ENCODE results near the gene SMG5. TPM values are rescaled to one million over a fixed set of nuclear protein-coding genes. Genes with fewer than 3 reads are reported as not detected.

SMG5 gene
- total and polyA plus RNA-seq, 4 donors = 37.3 to 68.4 (median 41.4) TPM

DNA sequence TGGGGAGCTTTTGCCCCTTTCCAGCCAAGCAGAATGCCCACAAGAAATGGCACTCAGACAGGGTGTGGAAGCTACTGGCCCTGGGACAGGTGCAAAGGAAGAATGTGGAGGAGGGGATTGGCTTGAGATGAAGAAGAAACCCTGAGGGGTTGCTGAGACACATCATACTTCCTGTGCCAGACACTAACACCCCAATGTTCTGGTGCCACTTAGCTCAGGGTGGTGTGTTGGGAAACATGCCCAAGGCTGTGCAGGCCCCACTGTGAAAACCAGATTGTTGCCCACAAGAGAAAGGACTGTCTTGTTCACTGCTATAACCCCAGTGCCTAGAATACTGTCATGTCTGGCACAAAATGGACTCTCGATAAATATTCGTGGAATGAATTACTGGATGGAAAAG, 24.9 kb downstream of the SMG5 start:
- Histone ChIP-seq H3K4me3 (no peak overlapping the region), H3K27ac (ENCODE audit: low read depth in 1 of 2, low read length in 1 of 2) (no peak overlapping the region), H3K9ac (ENCODE audit: insufficient read depth in 1 of 2, low read length in 2 of 2) (no peak overlapping the region), H3K9me3 (ENCODE audit: control insufficient read depth in 4 of 4, insufficient read depth in 3 of 4, low read length in 3 of 4) (no peaks in the 10 kb centered on the region), H3K27me3 (ENCODE audit: control insufficient read depth in 3 of 3, insufficient read depth in 3 of 3, low read length in 2 of 3) (no peaks in the 10 kb centered on the region), H3K36me3 (ENCODE audit: control insufficient read depth in 4 of 4, insufficient read depth in 4 of 4, low read length in 4 of 4) (peaks cover 32 to 71% (median 52%) of the 10 kb centered on the region in 4 donors), H3K4me1 (ENCODE audit: control insufficient read depth in 5 of 5, insufficient read depth in 5 of 5, low read length in 5 of 5) (peaks cover 0 to 2% (median 0%) of the 10 kb centered on the region in 5 donors)
- TF ChIP-seq, protein P1, sequence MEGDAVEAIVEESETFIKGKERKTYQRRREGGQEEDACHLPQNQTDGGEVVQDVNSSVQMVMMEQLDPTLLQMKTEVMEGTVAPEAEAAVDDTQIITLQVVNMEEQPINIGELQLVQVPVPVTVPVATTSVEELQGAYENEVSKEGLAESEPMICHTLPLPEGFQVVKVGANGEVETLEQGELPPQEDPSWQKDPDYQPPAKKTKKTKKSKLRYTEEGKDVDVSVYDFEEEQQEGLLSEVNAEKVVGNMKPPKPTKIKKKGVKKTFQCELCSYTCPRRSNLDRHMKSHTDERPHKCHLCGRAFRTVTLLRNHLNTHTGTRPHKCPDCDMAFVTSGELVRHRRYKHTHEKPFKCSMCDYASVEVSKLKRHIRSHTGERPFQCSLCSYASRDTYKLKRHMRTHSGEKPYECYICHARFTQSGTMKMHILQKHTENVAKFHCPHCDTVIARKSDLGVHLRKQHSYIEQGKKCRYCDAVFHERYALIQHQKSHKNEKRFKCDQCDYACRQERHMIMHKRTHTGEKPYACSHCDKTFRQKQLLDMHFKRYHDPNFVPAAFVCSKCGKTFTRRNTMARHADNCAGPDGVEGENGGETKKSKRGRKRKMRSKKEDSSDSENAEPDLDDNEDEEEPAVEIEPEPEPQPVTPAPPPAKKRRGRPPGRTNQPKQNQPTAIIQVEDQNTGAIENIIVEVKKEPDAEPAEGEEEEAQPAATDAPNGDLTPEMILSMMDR (IDR thresholded peaks at IDR 0.05; ENCODE audit: control extremely low read depth, extremely low read depth) = no peak
- DNase-seq (no peak), ATAC-seq (ENCODE audit: insufficient read depth, low FRiP score) (no peak)
- 73 to 87% methylated on average over 2 of the region's 2 CpGs for WGBS, 2 donors

DNA sequence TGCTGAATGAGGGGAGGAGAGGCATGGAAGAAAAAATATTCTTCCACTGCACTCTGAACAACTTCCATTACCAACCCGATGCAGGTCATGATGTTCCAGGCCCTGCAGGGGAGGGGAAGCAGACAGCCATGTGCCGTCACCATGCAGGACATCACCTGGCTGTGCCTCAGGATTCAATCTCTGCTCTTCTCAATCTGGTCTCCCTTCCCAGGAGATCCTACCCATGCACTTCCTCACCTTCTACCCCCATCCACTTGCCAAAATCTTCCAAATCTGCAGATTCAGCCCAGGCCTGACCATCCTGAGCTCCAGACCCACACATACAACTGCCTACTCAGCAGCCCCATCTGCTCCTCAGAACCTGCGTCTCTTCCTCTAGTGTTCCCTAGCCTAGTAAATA, 29.0 kb downstream of the SMG5 start:
- DNase-seq = no peak
- TF ChIP-seq, protein P1 (IDR thresholded peaks at IDR 0.05; ENCODE audit: control extremely low read depth, extremely low read depth) = no peak
- Histone ChIP-seq H3K9ac (ENCODE audit: insufficient read depth in 1 of 2, low read length in 2 of 2) (no peak overlapping the region), H3K9me3 (ENCODE audit: control insufficient read depth in 4 of 4, insufficient read depth in 3 of 4, low read length in 3 of 4) (no peaks in the 10 kb centered on the region), H3K27ac (ENCODE audit: low read depth in 1 of 2, low read length in 1 of 2) (no peak overlapping the region), H3K36me3 (ENCODE audit: control insufficient read depth in 4 of 4, insufficient read depth in 4 of 4, low read length in 4 of 4) (peaks cover 36 to 70% (median 46%) of the 10 kb centered on the region in 4 donors), H3K4me1 (ENCODE audit: control insufficient read depth in 5 of 5, insufficient read depth in 5 of 5, low read length in 5 of 5) (peaks cover 0 to 2% (median 0%) of the 10 kb centered on the region in 5 donors), H3K4me3 (no peak overlapping the region), H3K27me3 (ENCODE audit: control insufficient read depth in 3 of 3, insufficient read depth in 3 of 3, low read length in 2 of 3) (no peaks in the 10 kb centered on the region)
- ATAC-seq (ENCODE audit: insufficient read depth, low FRiP score) = no peak
- 96 to 98% methylated on average over 3 of the region's 3 CpGs for WGBS, 2 donors

DNA sequence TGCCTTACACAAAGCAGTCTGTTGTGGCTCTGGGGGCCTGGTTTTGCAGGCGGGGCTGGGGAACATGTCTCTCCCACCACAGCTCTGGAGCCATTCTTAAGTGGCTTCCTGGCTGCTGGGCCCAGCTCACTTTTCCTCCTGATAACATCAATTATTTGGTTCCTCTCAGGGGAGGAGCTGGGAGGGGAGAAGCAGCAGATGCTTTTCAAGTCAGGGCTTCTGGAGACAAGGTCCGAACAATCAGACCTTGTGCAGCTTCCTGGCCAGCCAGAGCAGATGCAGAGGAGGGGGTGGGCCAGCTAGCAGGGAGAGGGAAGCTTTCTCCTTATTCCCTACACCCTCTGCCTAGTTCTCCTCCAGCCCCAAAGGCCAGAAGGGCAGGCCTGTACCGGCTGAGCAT, 31.1 kb downstream of the SMG5 start:
- ATAC-seq (ENCODE audit: insufficient read depth, low FRiP score) (no peak), DNase-seq (peak in 1 of 3 donors; percentile 26)
- H3K27ac ChIP-seq (ENCODE audit: low read depth in 1 of 2, low read length in 1 of 2) = no peak overlapping the region
- no peaks in the 10 kb centered on the region for H3K9me3 ChIP-seq (ENCODE audit: control insufficient read depth in 4 of 4, insufficient read depth in 3 of 4, low read length in 3 of 4)
- H3K4me1 ChIP-seq (ENCODE audit: control insufficient read depth in 5 of 5, insufficient read depth in 5 of 5, low read length in 5 of 5) = peaks cover 0 to 4% (median 0%) of the 10 kb centered on the region in 5 donors
- TF ChIP-seq, protein P1 (IDR thresholded peaks at IDR 0.05; ENCODE audit: control extremely low read depth, extremely low read depth) = no peak
- H3K36me3 ChIP-seq (ENCODE audit: control insufficient read depth in 4 of 4, insufficient read depth in 4 of 4, low read length in 4 of 4) = peaks cover 28 to 53% (median 37%) of the 10 kb centered on the region in 4 donors
- no peak overlapping the region for H3K4me3 ChIP-seq
- H3K9ac ChIP-seq (ENCODE audit: insufficient read depth in 1 of 2, low read length in 2 of 2) = no peak overlapping the region
- H3K27me3 ChIP-seq (ENCODE audit: control insufficient read depth in 3 of 3, insufficient read depth in 3 of 3, low read length in 2 of 3) = peaks cover 0 to under 1% (median 0%) of the 10 kb centered on the region in 3 donors
- 39 to 41% methylated on average over 3 of the region's 3 CpGs for WGBS, 2 donors

DNA sequence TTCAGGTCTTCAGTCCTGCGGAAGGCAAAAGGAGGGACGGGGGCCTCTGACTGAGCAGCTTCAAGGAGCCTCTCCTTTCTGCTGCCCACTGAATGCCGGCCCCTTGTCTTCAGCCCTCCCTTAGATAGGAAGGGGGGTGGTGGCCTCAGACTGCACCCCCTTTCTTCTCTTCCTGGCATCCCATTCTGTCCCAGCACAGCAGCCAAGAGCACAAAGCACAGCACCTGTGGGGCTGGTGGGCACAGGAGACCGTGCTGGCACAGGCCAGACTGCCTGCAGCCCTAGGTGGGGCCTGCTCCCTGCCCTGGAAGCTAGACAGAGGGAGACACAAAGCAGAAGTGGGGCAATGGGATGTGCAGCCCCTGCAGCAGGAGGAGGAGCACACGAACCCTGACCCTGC, 33.0 kb downstream of the SMG5 start:
- Histone ChIP-seq H3K27ac (ENCODE audit: low read depth in 1 of 2, low read length in 1 of 2) (no peak overlapping the region), H3K9me3 (ENCODE audit: control insufficient read depth in 4 of 4, insufficient read depth in 3 of 4, low read length in 3 of 4) (peaks cover 0 to 1% (median 0%) of the 10 kb centered on the region in 4 donors), H3K4me1 (ENCODE audit: control insufficient read depth in 5 of 5, insufficient read depth in 5 of 5, low read length in 5 of 5) (peaks cover 0 to 15% (median 0%) of the 10 kb centered on the region in 5 donors), H3K4me3 (no peak overlapping the region), H3K36me3 (ENCODE audit: control insufficient read depth in 4 of 4, insufficient read depth in 4 of 4, low read length in 4 of 4) (peaks cover 22 to 46% (median 35%) of the 10 kb centered on the region in 4 donors), H3K9ac (ENCODE audit: insufficient read depth in 1 of 2, low read length in 2 of 2) (no peak overlapping the region), H3K27me3 (ENCODE audit: control insufficient read depth in 3 of 3, insufficient read depth in 3 of 3, low read length in 2 of 3) (peaks cover 0 to 12% (median 12%) of the 10 kb centered on the region in 3 donors)
- WGBS, 2 donors = 89 to 92% methylated on average over 5 of the region's 5 CpGs
- no peak for DNase-seq
- TF ChIP-seq, protein P1 (IDR thresholded peaks at IDR 0.05; ENCODE audit: control extremely low read depth, extremely low read depth) = no peak
- no peak for ATAC-seq (ENCODE audit: insufficient read depth, low FRiP score)

Measured in lung (tissue), 12 donors.